DND-41 (cell line): ENCODE measurements around the gene SUMO2.

Experiments
- EZH2 ChIP-seq: IDR thresholded peaks from 3 replicates; pipeline ENCODE4 v1.6.1; 2012; ENCODE audit warnings: borderline replicate concordance, low read depth, mild to moderate bottlenecking, moderate library complexity, low read length, inconsistent platforms; ENCODE audit not compliant: severe bottlenecking
- TF ChIP-seq, protein P1 (sequence below): IDR thresholded peaks from 2 replicates; pipeline ENCODE4 v1.5.1; 2012; ENCODE audit warnings: borderline replicate concordance, low read length, moderate library complexity, mild to moderate bottlenecking; ENCODE audit not compliant: poor library complexity, severe bottlenecking; ENCODE audit errors: extremely low read depth

DNA sequence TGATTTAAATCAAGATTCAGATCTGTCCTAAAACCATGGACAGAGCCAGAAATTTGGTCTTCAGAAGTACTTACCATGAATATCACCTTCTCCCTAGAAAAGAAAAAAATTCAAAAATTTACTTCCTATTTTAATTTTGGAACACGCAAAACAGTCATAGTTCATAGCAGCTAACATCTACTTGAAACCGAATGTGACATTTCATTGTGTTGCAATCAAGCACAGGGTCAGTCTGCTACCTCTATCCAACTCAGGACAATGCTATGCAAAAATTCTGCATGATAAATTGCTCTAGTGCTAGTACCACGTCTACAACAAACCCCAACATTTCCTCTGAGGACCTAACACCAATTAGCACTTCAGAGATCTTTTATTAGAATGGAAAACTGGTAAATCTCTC, 36.2 kb downstream of the SUMO2 start:
- TF ChIP-seq, protein P1, sequence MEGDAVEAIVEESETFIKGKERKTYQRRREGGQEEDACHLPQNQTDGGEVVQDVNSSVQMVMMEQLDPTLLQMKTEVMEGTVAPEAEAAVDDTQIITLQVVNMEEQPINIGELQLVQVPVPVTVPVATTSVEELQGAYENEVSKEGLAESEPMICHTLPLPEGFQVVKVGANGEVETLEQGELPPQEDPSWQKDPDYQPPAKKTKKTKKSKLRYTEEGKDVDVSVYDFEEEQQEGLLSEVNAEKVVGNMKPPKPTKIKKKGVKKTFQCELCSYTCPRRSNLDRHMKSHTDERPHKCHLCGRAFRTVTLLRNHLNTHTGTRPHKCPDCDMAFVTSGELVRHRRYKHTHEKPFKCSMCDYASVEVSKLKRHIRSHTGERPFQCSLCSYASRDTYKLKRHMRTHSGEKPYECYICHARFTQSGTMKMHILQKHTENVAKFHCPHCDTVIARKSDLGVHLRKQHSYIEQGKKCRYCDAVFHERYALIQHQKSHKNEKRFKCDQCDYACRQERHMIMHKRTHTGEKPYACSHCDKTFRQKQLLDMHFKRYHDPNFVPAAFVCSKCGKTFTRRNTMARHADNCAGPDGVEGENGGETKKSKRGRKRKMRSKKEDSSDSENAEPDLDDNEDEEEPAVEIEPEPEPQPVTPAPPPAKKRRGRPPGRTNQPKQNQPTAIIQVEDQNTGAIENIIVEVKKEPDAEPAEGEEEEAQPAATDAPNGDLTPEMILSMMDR: no peak
- no peak for TF ChIP-seq EZH2
